Nephron (organoid): ENCODE measurements around the gene LATS2.

Experiments
- H3K27ac Mint-ChIP-seq, 3 experiments: 2 replicates each; pipeline ENCODE4 v1.8.0; 2020; ENCODE audit warnings: mixed read lengths in 3 of 3, mild to moderate bottlenecking in 2 of 3, moderate library complexity in 1 of 3
- H3K27me3 Mint-ChIP-seq: 2 replicates; pipeline ENCODE4 v1.8.0; 2021; ENCODE audit warnings: low read depth, mild to moderate bottlenecking, moderate library complexity, mixed read lengths
- H3K36me3 Mint-ChIP-seq: 2 replicates; pipeline ENCODE4 v1.8.0; 2020; ENCODE audit warnings: low read depth, mixed read lengths
- H3K4me1 Mint-ChIP-seq: 2 replicates; pipeline ENCODE4 v1.8.0; 2020; ENCODE audit warnings: mixed read lengths
- H3K4me3 Mint-ChIP-seq, 3 experiments: 2 replicates each; pipeline ENCODE4 v1.8.0; 2020; ENCODE audit warnings: mild to moderate bottlenecking in 3 of 3, mixed read lengths in 3 of 3, moderate library complexity in 2 of 3
- H3K9me3 Mint-ChIP-seq: 2 replicates; pipeline ENCODE4 v1.8.0; 2020; ENCODE audit warnings: mixed read lengths
- TF ChIP-seq, protein P1 (sequence below), 3 experiments: fragments of 200-600 bp; sonication (generic); IDR thresholded peaks; one replicate each; pipeline ENCODE4 v1.5.0; 2021; ENCODE audit warnings: antibody characterized with exemption in 3 of 3; ENCODE audit not compliant: unreplicated experiment in 3 of 3

LATS2 gene

DNA sequence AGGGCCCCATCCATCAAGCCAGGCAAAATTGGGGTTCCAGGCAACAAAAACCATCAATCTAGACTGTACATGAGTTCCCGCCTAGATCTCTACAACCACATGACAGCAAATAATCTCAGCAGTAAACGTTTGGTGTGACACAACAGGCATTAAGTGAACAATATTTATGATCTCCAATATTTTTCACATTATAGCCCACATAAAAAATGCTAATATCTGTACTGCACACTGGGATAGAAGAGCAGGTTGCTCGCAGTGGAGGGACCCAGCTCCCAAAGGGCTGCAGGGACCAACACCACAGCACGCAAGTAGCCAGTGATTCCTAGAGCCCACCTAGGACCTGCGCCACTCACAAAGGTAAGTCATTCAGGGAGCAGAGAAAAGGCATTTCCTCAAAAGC, 25.9 kb downstream of the LATS2 start:
- H3K9me3 Mint-ChIP-seq, result peaks cover 7% of the 10 kb centered on the region
- peaks cover 42% of the 10 kb centered on the region for H3K4me1 Mint-ChIP-seq
- no peaks in the 10 kb centered on the region for H3K27me3 Mint-ChIP-seq
- H3K36me3 Mint-ChIP-seq, result peaks cover 20% of the 10 kb centered on the region
- H3K27ac Mint-ChIP-seq, result peak overlapping the region; percentile 0 to 30 (median 17)
- no peak overlapping the region for H3K4me3 Mint-ChIP-seq
- TF ChIP-seq, protein P1, sequence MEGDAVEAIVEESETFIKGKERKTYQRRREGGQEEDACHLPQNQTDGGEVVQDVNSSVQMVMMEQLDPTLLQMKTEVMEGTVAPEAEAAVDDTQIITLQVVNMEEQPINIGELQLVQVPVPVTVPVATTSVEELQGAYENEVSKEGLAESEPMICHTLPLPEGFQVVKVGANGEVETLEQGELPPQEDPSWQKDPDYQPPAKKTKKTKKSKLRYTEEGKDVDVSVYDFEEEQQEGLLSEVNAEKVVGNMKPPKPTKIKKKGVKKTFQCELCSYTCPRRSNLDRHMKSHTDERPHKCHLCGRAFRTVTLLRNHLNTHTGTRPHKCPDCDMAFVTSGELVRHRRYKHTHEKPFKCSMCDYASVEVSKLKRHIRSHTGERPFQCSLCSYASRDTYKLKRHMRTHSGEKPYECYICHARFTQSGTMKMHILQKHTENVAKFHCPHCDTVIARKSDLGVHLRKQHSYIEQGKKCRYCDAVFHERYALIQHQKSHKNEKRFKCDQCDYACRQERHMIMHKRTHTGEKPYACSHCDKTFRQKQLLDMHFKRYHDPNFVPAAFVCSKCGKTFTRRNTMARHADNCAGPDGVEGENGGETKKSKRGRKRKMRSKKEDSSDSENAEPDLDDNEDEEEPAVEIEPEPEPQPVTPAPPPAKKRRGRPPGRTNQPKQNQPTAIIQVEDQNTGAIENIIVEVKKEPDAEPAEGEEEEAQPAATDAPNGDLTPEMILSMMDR (IDR thresholded peaks at IDR 0.05; ENCODE audit: unreplicated experiment in 3 of 3), result no peak

DNA sequence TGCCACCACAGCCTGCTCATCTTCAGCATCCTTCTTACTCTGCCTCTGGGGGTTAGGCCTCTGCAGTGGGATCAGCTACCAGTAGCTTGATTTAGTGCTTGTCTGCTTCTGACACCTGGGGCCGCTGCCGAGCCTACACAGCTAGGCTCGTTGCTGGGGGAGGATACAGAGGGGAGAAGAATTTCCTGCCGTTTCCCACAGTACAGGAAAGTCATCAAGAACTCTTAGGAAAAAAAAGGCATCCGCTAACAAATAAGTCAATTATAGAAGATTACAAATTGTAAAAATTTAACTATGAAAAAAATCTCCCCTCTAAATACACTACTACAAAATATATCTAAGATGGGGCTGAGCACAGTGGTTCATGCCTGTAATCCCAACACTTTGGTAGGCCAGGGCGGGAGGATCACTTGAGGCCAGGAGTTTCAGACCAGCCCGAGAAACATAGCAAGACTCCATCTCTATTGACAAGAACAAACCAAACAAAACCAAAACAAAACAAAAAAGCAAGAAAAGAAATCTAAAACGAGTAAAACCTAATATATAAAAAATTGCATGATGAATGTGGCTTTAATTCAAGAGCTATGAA, 26.7 kb downstream of the LATS2 start:
- H3K27me3 Mint-ChIP-seq, result no peaks in the 10 kb centered on the region
- H3K9me3 Mint-ChIP-seq, result peaks cover 10% of the 10 kb centered on the region
- H3K36me3 Mint-ChIP-seq, result peaks cover 24% of the 10 kb centered on the region
- peak overlapping the region; percentile 30 to 56 (median 49) for H3K27ac Mint-ChIP-seq
- H3K4me1 Mint-ChIP-seq, result peaks cover 37% of the 10 kb centered on the region
- TF ChIP-seq, protein P1 (IDR thresholded peaks at IDR 0.05; ENCODE audit: unreplicated experiment in 3 of 3), result peak in 1 of 3 experiments; percentile 14
- H3K4me3 Mint-ChIP-seq, result no peak overlapping the region

DNA sequence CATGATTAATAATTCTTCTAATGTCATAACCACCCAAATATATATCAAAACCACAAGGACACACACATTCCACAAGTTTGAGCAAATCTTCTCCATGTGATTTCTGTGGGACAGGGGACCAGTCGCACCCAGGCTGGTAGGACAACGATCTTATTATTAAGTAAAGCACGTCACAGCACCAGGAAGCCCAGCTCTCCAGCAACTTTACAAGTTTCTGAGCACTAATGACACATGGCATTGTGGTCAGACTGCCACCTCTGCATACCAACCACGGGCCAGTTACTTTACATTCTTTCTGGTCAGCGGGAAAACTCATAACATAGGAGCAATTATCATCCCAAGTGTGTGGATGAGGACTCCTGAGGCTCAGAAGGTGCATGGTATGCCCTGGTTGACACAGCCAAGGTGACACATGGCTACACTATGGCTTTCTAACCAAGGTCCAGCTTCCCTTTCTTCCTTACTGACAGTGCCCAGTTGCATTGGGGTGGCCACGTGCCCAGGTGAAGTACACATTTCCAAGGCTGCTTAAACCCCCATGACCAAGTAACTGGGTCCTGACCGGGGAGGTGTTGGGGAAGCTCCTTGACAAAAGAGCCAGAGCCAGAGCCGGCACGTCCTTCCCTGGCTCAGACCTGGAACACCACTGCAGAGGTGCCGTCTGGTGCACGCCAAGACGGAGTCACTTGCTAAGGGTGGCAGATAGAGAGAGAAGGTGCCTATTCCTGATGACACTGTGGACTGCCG, 27.4 kb downstream of the LATS2 start:
- Mint-ChIP-seq H3K36me3 (peaks cover 22% of the 10 kb centered on the region), H3K4me3 (no peak overlapping the region), H3K4me1 (peaks cover 32% of the 10 kb centered on the region), H3K9me3 (peaks cover 10% of the 10 kb centered on the region), H3K27me3 (no peaks in the 10 kb centered on the region), H3K27ac (peak overlapping the region; percentile 51 to 64 (median 52))
- TF ChIP-seq, protein P1 (IDR thresholded peaks at IDR 0.05; ENCODE audit: unreplicated experiment in 3 of 3), result no peak

DNA sequence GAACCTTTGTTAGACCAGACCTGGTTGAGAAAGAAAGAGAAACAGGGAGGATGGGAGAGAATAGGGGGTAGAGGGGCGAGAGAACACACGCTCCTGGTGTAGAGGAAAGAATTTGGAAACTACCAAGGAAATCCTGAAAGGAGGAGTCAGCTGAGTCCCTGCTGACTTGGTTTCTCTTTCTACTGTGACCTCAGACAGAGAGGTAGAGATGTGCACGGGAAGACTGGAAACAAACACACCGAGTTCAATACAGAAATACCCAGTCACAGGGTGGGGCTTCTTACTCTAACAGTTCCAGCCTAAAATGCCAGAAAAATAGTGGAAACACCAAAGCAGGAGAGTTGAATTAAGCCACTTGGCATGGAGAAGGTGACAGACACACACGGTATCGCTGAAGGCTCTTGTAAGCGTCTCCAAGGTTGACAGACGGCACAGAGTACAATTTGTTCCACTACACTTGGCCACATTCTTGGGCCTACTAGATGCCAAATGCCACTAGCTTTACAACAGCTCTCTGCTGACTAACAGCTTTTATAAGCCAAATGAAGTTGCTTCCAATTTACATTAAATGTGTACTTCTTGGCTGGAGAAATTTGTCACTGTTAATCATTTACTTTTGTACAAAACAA, 28.1 kb downstream of the LATS2 start:
- H3K4me1 Mint-ChIP-seq, result peaks cover 32% of the 10 kb centered on the region
- H3K27me3 Mint-ChIP-seq, result no peaks in the 10 kb centered on the region
- H3K27ac Mint-ChIP-seq, result peak overlapping the region; percentile 52 to 87 (median 64)
- peaks cover 15% of the 10 kb centered on the region for H3K9me3 Mint-ChIP-seq
- peaks cover 24% of the 10 kb centered on the region for H3K36me3 Mint-ChIP-seq
- TF ChIP-seq, protein P1 (IDR thresholded peaks at IDR 0.05; ENCODE audit: unreplicated experiment in 3 of 3), result no peak
- peak overlapping the region in 1 of 3 experiments; percentile 2 for H3K4me3 Mint-ChIP-seq

DNA sequence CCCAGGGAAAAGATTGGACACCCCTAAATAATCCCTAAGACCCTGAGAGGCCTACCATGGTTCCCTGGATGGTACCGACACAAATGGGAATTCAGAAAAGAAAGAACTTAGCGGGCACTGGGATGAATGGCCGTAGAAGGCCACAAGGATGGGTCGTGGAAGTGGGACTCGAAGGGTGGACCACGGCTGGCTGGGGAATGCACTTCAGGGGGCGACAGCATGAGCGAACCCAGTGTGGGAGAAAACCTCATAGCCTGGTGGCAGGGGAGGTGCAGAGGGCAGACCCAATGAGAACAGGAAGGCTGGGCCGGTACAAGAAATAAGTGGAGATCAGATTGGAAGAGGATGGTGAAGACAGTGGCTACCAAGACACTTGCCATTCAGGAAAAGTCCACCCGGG, 28.7 kb downstream of the LATS2 start:
- Mint-ChIP-seq H3K4me3 (no peak overlapping the region), H3K4me1 (peaks cover 32% of the 10 kb centered on the region), H3K9me3 (peaks cover 15% of the 10 kb centered on the region), H3K36me3 (peaks cover 24% of the 10 kb centered on the region), H3K27me3 (no peaks in the 10 kb centered on the region), H3K27ac (peak overlapping the region; percentile 52 to 87 (median 58))
- TF ChIP-seq, protein P1 (IDR thresholded peaks at IDR 0.05; ENCODE audit: unreplicated experiment in 3 of 3), result no peak
